Skeletal muscle cell (primary cell): ENCODE measurements around the gene IGFBPL1.

Experiments used
- DNase-seq: peaks from one replicate; pipeline ENCODE4 v3.0.0-alpha.2; 2010; ENCODE audit warnings: low read depth
- H3K4me3 ChIP-seq: 2 replicates; pipeline ENCODE4 v1.5.1; 2011; ENCODE audit warnings: low read depth, mild to moderate bottlenecking, control low read depth, low read length, moderate library complexity

Gene IGFBPL1

DNA sequence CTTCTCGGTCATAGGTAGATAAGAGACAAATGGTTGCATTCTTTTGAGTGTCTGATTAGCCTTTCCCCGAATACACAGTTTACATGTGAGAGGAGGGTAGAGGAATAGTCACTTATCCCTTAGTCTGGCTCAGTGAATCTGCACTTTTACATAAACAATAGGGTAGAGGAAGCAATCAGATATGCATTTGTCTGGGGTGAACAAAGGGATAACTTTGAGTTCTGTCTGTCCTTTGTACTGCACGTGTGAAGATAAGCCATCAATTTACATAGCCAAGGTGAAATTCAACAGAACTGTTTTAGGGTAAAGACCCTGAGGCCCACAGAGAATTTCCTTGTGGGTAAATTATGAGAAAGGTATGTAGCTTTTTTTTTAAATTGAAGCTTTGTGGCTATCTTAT, 10.1 kb upstream of the IGFBPL1 start:
- H3K4me3 ChIP-seq = no peak overlapping the region
- DNase-seq = no peak

DNA sequence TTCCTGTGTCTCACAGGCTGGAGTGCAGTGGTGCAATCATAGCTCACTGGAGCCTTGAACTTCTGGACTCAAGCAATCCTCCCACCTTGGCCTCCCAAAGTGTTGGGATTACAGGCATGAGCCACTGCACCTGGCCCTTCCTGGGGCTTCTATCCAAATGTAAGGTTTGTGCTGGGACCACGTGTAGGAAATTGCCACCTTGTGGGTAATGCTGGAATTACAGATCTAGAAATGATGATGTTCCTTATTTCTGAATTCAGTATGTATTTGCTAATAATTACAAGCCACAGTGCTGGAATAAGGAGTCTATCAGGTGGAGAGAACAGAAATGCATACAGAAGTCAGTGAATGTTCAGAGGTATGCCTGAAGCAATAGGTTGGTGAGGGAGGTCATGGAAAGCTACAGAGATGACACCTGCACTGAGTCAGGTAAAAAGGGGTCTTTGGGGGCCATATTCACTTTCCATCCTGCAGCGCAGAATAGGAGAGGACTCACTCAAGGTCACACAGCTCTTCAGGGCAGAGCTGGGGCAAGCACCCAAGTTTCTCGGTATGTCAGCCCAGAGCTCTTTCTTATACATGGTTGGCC, 8.8 kb upstream of the IGFBPL1 start:
- DNase-seq = no peak
- H3K4me3 ChIP-seq = no peak overlapping the region

DNA sequence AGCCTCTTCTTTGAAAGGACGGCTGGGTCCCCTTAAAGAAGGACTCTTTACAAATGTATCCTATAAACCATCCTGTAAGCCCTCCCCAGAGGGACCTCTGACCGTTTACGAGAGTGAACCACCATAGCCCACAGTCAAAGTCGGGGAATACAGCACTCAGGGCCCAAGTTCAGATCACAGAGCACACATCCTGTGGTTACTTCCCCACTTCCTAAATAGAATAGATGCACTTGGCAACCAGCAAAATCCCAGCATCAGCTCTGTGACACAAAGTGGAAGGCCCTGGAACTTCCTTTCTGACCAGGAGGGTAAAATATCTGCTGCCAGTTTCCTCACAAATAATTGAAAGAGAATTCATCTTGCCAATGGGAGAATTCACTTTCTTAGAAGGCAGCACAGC, 6.9 kb upstream of the IGFBPL1 start:
- no peak overlapping the region for H3K4me3 ChIP-seq
- no peak for DNase-seq

DNA sequence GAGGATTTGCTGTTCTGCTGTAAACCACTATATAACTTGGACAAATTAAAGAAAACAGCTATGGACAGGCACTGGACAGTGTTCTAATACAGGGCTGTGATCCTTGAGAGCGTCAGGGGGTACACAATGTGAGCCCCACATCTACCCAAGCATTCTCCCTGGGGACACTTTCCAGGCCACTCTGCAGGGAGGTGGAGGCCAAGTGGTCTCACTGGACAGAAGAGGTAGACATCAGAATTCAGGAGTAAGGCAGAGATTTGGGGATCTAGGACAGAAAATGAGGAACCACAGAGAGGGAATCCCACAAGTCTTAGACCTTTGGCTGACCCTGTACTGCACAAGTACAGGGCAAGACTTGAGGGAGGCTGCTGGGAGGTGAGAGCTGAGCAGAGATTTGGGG, 3.8 kb upstream of the IGFBPL1 start:
- no peak for DNase-seq
- H3K4me3 ChIP-seq = no peak overlapping the region

DNA sequence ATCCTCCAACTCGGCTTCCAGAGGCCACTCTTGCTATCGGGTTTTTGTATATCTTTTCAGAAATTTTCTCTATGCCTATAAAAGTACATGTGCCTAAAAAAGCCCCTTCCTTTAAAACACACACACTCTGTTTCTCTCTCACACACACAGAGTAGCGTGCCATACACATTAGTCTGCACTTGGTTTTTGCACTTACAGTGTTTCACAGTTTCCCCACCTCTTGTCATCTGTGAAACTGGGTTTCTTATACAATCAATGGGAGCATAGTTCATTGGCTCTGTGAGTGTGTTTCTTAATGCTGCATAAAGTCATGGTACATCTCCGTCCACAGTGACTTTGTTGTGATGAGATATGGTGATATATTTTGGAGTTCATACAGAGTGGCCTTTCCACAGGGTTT, 664 bp upstream of the IGFBPL1 start:
- no peak overlapping the region for H3K4me3 ChIP-seq
- DNase-seq = no peak

DNA sequence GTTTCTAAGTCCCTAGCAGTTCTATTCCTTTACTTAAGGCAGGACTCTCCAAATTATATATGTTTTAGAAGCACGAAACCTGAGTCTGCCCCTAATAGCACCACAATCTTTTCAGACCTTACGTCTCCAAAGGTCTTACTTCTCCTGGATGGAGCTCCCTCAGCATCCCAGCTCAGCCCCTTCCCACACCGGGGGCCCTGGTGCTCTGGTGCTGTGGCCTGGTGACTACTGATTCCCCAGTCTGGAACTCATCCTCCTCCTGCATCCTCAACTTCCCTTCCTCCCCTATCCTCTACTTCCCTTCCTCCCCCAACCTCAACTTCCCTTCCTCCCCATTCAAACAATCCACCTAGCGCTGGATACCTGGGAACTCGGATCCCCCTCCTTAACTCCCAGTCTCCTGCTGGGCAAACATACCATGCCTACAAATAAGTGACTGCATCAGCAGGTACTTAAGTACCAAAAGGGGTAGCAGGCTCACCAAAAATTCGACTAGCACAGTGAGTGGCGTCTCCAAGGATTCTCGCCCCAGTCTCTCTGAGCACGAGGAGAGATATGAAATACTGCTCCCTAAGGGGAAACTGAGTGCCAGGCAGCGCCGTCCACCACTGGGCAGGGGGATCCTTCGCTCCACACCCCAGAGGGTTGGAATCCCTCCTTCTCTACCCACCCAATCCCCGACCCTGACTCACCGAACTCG, 831 bp downstream of the IGFBPL1 start:
- peak overlapping the region; percentile 22 for H3K4me3 ChIP-seq
- no peak for DNase-seq

DNA sequence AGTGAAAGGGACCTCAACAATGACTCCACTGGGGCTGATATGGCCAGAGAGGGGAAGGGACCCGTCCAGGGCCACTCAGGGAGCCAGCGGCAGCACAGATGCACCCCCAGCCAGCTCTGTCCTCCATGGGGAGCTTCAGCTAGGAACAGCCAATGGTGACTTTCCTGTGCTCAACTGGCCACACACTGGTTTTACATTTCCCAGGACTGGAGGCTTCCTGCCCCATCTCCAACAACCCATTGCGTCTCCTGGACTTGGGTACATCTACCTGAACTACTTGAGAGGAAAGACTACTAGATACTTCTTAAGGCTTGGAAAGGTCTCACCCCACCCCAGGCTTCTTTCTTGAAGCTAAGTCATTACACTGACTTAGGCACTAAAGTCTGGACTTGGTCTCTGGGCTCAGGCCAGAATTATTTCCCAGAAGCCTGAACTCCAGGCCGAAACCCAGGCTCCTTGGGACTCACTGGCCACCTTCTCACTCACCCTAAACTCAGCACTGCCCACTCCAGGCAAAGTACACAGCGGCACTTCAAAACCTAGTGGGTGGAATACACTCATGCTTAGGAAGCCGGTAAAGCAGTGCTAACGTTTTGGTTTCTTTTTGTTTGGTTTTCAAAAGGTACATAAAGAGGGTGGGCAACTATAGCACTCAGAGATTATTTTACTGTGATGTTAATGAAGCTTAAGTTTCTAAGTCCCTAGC, 1.5 kb downstream of the IGFBPL1 start:
- no peak for DNase-seq
- no peak overlapping the region for H3K4me3 ChIP-seq

DNA sequence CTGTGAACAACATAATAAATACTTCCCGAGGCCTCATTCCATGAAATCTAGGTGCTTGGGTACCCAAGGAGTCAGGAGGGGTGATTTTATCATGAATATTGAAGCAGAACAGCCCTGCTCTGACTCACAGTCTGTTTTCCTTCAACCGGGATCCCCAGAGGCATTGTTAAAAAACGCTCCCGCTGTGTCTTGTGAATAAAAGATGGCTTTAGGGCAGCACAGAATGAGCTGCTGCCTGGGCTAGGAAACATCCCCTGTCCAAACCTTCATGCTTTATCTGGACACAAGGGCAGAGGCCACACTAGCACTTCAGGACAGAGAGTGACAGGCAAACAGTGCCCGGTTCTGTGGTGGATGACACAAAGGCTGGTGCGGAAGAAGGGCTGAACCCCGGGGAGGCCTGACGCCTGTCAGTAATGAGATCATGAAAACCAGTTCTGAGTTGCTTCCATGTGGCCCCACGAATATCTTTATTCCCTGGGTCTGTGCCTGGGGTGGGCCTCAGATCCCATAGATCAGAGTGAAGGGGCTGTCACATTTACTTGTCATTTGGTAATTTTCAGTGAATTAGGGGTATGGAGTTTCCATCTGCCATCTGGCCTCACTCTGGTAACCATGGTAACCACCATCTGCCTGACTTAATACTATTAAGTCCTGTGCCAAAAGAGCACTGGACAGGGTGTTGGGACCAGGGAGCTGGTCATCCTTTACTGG, 2.6 kb downstream of the IGFBPL1 start:
- no peak overlapping the region for H3K4me3 ChIP-seq
- no peak for DNase-seq

DNA sequence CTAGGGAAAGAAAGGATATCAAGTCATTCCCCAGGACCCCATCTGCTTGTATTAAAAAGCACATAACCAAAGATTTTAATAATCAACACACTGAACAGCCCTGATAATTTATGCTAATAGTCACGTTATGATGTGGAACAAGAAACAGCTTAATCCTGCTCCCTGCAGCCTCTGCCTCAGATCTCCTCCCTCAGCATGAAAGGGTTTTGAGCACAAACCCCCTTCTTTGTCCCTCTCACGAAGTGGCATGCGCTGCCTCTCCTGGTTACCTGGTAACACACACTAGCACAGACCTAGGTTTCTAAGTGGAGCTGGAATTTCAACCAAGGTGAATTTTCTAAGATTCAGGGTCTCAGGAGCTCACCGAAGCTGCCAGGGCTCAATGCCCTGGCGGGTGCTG, 5.1 kb downstream of the IGFBPL1 start:
- no peak for DNase-seq
- no peak overlapping the region for H3K4me3 ChIP-seq

DNA sequence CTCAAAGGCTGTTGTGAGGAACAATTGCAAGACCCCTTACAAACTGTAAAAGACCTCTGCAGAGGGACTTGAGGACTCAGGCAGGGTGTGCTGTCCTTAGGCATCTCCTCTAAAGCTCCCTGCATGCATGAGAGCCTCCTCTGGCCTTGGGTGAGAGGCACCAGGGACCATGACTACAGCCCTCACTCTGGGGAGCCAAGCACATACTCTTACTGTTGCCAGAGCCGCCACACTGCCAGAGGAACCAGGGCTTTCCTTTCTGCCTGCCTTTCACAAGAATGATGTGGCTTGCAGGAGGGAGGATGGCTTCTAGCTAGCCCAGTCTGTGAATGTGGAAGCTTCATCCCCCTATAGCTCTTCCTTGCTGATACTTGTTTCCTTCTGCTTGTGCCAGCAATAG, 5.9 kb downstream of the IGFBPL1 start:
- H3K4me3 ChIP-seq = no peak overlapping the region
- no peak for DNase-seq

DNA sequence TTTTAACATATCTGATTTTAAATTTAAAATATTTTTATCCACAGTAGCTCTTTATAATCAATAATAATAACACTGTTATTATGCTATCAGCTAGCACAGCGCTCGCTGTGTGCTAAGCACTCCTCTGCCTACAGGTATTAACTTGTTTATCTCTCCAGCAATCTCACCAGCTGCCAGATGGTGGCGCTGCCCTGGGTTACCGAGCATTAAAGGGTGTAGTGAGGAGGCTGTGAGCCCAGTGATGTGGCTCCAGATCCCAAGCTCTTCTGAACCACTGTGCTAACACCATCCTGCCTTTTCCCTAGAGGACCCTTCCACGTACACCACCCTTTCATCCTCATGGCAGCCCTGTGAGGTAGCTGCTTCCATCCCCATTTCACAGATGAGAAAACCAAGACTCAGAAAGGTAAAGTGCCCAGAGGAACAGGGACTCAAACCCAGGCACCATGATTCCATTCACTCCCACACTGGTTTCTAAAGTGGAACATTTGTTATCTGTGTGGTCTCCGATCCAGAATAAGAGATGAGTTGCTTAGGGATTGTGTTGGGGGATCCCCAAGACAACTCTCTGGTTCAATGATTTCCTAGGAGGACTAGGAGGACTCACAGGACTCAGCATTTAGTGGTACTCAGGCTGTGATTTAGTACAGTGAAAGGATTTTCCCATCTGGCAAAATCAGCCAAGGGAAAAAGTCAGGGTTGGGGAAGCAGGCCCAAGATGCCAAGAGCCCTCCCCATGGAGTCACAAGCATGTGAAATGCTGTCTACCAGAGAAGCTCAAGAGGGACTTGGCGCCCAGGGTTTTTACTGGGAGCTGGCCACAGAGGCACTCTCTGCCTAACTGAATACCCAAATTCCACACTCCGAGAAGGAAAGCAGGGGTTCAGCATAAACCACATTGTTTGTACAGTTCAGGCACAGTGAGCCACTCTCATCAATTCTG, 7.0 kb downstream of the IGFBPL1 start:
- no peak for DNase-seq
- H3K4me3 ChIP-seq = no peak overlapping the region

DNA sequence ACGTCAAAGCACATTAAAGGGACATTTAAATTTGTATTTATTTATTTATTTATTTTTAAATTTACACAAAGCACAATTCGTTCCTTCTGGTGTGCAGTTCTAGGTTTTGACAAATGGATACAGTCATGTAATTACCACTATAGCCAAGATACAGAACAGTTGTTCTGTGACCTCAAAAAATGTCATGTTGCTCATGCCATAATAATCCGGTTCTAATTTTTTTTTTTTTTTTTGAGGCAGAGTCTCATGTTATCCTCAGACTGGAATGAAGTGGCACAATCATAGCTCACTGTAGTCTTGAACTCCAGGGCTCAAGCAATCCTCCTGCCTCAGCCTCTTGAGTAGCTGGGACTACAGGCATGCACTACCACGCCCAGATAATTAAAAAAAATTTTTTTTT, 7.8 kb downstream of the IGFBPL1 start:
- DNase-seq = no peak
- no peak overlapping the region for H3K4me3 ChIP-seq

DNA sequence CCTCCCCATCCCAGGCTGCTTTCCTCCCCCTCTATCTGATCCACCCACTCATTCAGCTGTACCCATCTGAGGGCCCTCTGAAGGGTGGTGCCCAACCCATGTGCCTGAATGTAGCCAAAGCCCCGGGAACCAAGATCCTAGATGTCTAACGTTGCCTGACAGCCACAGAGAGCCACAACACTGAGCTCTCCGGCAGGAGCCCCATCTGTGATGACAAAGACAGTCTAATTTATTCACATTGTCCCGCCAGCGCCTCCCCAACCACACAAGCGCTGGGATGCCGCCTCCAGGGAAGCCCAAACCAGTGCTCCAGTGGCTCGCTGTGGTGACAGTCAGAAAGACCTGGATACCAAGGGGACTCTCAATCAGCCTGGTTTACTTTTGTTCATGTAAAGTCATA, 8.4 kb downstream of the IGFBPL1 start:
- DNase-seq = no peak
- H3K4me3 ChIP-seq = no peak overlapping the region

DNA sequence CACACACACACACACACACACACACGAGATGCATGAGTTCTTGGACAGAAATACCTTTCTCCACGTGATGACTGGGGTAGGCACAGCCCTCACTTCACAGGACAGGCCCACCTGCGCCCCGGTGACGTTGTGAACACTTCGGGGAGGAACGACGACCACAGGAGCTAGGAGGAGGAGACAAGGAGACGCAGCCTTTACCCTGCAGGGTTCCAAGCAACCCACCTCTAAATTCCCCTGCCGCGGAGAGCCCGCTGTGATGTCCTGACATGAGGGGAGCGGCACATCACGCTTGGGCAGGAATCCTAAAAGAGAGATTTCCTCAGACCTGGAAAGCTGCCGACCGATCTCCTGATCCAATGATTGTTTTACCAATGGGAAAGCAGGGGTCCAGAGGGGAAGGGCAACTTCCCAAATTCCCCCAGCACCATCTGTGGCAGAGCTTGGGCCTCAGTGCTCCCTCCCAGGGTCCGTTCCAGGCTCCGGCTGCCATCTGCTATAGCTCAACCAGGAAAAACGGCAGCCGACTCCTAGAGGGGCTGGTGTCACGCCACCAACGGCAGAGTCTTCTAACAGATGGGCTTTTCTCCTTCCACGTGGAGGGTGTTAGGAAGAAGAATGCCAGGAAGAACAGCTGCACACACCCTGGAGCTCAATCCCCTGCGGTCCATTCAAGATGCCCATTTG, 10.1 kb downstream of the IGFBPL1 start:
- H3K4me3 ChIP-seq = peak overlapping the region; percentile 9
- peak; percentile 19 for DNase-seq

DNA sequence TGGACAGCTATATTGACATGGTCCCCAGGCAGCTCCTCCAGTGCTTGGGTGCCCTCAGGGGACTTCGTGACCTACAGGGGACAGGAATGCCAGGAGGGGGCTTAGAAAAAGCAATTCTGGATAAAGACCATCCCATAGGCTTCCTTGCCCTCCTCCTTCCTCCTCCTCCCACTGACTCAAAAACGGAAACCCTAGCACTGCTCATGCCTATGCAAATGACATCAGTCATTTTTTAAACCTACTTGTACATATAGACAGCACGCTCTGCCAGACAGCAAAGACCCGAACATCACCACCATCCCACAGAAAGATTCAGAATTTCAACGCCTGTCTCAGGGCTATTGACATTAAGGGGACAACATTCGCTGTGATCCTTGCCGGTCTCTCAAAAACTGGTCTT, 11.0 kb downstream of the IGFBPL1 start:
- H3K4me3 ChIP-seq = no peak overlapping the region
- no peak for DNase-seq

DNA sequence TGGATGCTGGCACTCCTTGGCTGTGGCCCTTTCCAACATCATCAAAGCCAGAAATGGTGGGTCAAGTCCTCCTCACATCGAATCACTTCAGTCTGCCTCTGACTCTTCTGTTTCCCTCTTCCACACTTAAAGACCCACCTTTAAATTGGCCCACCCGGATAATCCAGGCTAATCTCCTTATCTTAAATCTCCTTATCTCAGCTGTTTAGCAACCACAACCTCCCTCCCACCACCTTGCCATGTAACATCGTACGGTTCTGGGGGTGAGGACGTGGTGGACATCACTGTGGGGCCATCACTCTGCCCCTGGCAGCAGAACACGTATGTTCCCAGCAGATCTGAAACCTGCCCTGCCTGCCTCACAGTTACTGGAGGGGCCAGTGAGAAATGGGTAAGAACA, 11.5 kb downstream of the IGFBPL1 start:
- no peak for DNase-seq
- H3K4me3 ChIP-seq = no peak overlapping the region

DNA sequence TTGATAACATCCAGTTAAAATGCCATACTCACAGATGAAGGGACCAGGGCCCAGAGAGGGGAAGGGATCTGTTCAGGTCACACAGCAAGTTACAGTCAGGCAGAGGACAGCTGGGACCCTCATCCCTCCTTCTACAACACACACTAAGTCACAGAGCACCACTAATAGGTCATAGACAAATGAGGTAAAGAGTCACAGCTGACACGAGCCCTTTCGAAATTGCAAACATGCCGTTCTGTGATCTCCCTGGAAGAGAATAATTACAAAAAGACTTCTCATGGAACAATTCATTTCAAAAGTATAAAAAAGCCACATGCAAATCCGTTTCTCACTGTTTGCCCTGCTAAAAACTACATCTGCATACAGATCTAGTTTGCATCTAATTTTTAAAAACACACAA, 15.5 kb downstream of the IGFBPL1 start:
- no peak for DNase-seq
- no peak overlapping the region for H3K4me3 ChIP-seq

DNA sequence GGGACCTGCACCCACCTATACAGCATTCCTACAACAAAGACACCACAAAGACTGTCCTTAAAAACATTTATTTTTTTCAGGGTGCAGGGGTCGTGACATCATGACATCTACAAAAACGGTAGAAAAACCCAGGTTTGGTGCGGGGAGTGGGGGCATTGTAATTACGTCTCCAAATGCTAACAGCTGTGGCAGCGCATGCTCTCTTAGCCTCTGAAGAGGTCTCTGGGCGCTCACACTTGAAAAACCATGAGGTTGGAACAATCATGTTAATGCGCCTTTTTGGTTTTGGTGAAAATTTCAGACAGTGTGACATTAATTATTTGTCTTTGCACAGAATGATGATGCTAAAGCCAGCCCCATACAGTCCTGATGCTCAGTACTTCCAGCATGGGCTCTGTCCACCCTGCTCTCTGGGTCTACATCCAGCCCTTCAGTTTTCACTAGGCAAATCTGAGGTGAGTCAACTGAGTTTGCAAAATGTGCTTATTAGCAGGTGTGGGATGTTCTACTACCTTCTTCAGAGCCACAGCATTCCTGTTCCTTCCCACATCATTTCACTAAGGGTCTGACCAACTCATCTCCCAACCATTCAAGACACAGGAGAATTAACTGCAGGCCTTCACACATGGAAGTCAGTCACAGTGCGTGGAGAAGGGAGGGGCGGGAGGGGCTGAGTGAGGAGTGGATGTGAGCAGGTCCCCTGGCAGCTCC, 17.6 kb downstream of the IGFBPL1 start:
- no peak overlapping the region for H3K4me3 ChIP-seq
- no peak for DNase-seq
